ENCODE measurements around the gene ARHGAP5. TPM values are rescaled to one million over a fixed set of nuclear protein-coding genes. Genes with fewer than 3 reads are reported as not detected.

ARHGAP5 gene
- polyA plus RNA-seq, 3 donors: 2.5 to 6.3 (median 4.3) TPM

DNA sequence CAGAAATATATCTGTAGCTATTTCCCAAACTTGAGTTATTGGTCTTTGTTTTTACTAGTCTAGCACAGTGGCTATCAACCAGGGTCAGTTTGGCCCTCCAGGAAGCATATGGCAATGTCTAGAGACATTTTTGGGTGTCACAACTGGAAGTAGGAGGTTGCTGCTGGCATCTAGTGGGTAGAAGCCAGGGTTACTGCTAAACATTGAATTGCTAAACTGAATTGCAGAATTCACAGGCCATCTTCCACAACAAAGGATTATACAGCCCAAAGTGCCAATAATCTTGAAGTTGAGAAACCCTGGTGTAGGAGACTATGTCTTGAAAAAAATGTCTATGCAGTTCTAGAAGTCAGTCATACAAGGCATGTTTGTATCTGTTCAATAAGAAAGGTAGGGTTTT is 27.7 kb downstream of the ARHGAP5 start:
- TF ChIP-seq, protein P1, sequence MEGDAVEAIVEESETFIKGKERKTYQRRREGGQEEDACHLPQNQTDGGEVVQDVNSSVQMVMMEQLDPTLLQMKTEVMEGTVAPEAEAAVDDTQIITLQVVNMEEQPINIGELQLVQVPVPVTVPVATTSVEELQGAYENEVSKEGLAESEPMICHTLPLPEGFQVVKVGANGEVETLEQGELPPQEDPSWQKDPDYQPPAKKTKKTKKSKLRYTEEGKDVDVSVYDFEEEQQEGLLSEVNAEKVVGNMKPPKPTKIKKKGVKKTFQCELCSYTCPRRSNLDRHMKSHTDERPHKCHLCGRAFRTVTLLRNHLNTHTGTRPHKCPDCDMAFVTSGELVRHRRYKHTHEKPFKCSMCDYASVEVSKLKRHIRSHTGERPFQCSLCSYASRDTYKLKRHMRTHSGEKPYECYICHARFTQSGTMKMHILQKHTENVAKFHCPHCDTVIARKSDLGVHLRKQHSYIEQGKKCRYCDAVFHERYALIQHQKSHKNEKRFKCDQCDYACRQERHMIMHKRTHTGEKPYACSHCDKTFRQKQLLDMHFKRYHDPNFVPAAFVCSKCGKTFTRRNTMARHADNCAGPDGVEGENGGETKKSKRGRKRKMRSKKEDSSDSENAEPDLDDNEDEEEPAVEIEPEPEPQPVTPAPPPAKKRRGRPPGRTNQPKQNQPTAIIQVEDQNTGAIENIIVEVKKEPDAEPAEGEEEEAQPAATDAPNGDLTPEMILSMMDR (IDR thresholded peaks at IDR 0.05): no peak
- H4K20me1 ChIP-seq (ENCODE audit: insufficient read depth, low read length): no peaks in the 10 kb centered on the region
- H3K27me3 ChIP-seq (ENCODE audit: control insufficient read depth in 2 of 2, insufficient read depth in 2 of 2, low read length in 2 of 2): no peaks in the 10 kb centered on the region
- H3K4me2 ChIP-seq (replicated peaks; ENCODE audit: extremely low read depth, low read length, poor library complexity, severe bottlenecking): no peak overlapping the region
- no peak overlapping the region for H3K4me3 Mint-ChIP-seq
- no peak overlapping the region for H3K27ac ChIP-seq (ENCODE audit: low read depth in 1 of 2, low read length in 2 of 2)
- peaks cover 2% of the 10 kb centered on the region for H3K4me1 Mint-ChIP-seq
- no peaks in the 10 kb centered on the region for H3K79me2 ChIP-seq (ENCODE audit: insufficient read depth, low read length)
- intact Hi-C loops (cut with micrococcal nuclease): no loop called here
- H3K36me3 Mint-ChIP-seq: peaks cover 0 to 1% of the 10 kb centered on the region in 2 donors
- no peaks in the 10 kb centered on the region for H3K9me3 ChIP-seq (replicated peaks in 1 of 2; ENCODE audit: control insufficient read depth in 1 of 2, insufficient read depth in 1 of 2, low read length in 2 of 2)
- no peaks in the 10 kb centered on the region for H3K27me3 Mint-ChIP-seq (ENCODE audit: low read depth in 3 of 3)
- no peak overlapping the region for H3K27ac Mint-ChIP-seq
- H3K4me3 ChIP-seq (replicated peaks in 1 of 3; ENCODE audit: low read depth in 2 of 3, low read length in 3 of 3): no peak overlapping the region
- no peak overlapping the region for H2AFZ ChIP-seq (ENCODE audit: insufficient read depth, low read depth, low read length, poor library complexity, severe bottlenecking)
- no peaks in the 10 kb centered on the region for H3K9me3 Mint-ChIP-seq
- no peaks in the 10 kb centered on the region for H3K4me1 ChIP-seq (ENCODE audit: control insufficient read depth in 1 of 2, insufficient read depth in 2 of 2, low read length in 2 of 2)
- no peak overlapping the region for H3K9ac ChIP-seq (ENCODE audit: insufficient read depth, low read length, poor library complexity, severe bottlenecking)
- no peak for DNase-seq
- H3K36me3 ChIP-seq (replicated peaks in 1 of 2; ENCODE audit: control insufficient read depth in 1 of 2, insufficient read depth in 2 of 2, low read length in 2 of 2): no peaks in the 10 kb centered on the region

DNA sequence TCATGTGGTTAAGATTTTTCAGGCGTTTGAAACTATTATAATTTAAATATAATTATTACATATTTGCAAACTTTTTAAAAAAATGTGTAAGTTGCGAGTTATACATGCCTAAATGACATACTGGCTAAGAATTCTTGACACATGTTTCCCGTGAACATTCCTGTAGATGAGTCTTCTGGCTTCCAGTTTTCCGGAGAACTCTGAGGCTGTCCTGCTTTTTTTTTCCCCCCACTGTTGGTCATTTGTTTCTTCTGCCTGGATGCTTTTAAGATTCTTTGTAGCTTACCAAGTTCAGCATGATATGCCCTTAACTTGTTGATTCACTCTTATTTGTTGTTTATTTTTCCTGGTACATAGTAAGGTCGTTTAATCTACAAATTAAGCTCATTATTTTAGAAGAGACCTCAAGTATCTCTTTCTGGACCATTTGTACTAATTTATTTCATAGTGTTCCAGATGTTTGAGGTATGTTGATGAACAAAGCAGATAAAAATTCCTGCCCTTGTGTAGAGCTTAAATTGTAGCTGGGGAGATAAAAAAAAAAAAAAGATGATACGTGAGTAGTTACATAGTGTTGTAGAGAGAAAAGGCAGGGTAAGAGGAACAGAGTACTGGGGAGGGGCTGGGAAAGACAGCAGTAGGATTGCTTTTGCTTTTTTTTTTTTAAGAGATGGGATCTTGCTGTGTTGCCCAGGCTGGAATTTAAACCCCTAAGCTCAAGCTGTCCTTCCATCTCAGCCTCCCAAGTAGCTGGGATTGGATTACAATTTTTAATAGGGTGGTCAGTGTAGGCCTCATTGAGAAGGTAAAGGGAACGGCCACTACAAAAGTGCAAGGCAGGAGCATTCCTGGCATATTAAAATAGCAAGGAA is 32.8 kb downstream of the ARHGAP5 start:
- no peak for DNase-seq
- no peaks in the 10 kb centered on the region for H3K36me3 ChIP-seq (replicated peaks in 1 of 2; ENCODE audit: control insufficient read depth in 1 of 2, insufficient read depth in 2 of 2, low read length in 2 of 2)
- no peak overlapping the region for H3K4me3 ChIP-seq (replicated peaks in 1 of 3; ENCODE audit: low read depth in 2 of 3, low read length in 3 of 3)
- peaks cover 0 to 4% (median 0%) of the 10 kb centered on the region in 7 donors for H3K9me3 Mint-ChIP-seq
- H4K20me1 ChIP-seq (ENCODE audit: insufficient read depth, low read length): no peaks in the 10 kb centered on the region
- H2AFZ ChIP-seq (ENCODE audit: insufficient read depth, low read depth, low read length, poor library complexity, severe bottlenecking): no peak overlapping the region
- H3K27ac Mint-ChIP-seq: peak overlapping the region in 1 of 7 donors; percentile 28
- no peak overlapping the region for H3K4me2 ChIP-seq (replicated peaks; ENCODE audit: extremely low read depth, low read length, poor library complexity, severe bottlenecking)
- no peaks in the 10 kb centered on the region for H3K27me3 ChIP-seq (ENCODE audit: control insufficient read depth in 2 of 2, insufficient read depth in 2 of 2, low read length in 2 of 2)
- peaks cover 1 to 6% of the 10 kb centered on the region in 2 donors for H3K36me3 Mint-ChIP-seq
- 97% methylated on average over 4 of the region's 7 CpGs for WGBS (ENCODE audit: insufficient coverage)
- TF ChIP-seq, protein P1 (IDR thresholded peaks at IDR 0.05): no peak
- H3K9me3 ChIP-seq (replicated peaks in 1 of 2; ENCODE audit: control insufficient read depth in 1 of 2, insufficient read depth in 1 of 2, low read length in 2 of 2): no peaks in the 10 kb centered on the region
- H3K9ac ChIP-seq (ENCODE audit: insufficient read depth, low read length, poor library complexity, severe bottlenecking): no peak overlapping the region
- H3K79me2 ChIP-seq (ENCODE audit: insufficient read depth, low read length): no peaks in the 10 kb centered on the region
- H3K4me1 ChIP-seq (ENCODE audit: control insufficient read depth in 1 of 2, insufficient read depth in 2 of 2, low read length in 2 of 2): no peaks in the 10 kb centered on the region
- H3K4me1 Mint-ChIP-seq: no peaks in the 10 kb centered on the region
- H3K27ac ChIP-seq (ENCODE audit: low read depth in 1 of 2, low read length in 2 of 2): no peak overlapping the region
- peaks cover 0 to 1% (median 0%) of the 10 kb centered on the region in 3 donors for H3K27me3 Mint-ChIP-seq (ENCODE audit: low read depth in 3 of 3)
- H3K4me3 Mint-ChIP-seq: no peak overlapping the region
- intact Hi-C loops (cut with micrococcal nuclease): no loop called here

Data from CD14-positive monocyte (primary cell).